ENCODE results near the gene ARCN1.

DNA sequence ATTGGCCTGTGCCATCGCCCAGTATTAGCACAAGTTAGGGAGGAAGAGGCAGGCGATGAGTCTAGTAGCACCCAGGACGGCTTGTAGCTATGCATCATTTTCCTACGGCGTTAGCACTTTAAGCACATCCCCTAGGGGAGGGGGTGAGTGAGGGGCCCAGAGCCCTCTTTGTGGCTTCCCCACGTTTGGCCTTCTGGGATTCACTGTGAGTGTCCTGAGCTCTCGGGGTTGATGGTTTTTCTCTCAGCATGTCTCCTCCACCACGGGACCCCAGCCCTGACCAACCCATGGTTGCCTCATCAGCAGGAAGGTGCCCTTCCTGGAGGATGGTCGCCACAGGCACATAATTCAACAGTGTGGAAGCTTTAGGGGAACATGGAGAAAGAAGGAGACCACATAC, 36.9 kb upstream of the ARCN1 start:
- no peak for TF ChIP-seq FOS (IDR thresholded peaks at IDR 0.05; ENCODE audit: borderline replicate concordance, insufficient read depth, low read length)
- TF ChIP-seq, protein P1, sequence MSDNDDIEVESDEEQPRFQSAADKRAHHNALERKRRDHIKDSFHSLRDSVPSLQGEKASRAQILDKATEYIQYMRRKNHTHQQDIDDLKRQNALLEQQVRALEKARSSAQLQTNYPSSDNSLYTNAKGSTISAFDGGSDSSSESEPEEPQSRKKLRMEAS (IDR thresholded peaks at IDR 0.05; ENCODE audit: insufficient read depth, insufficient read length), result no peak
- TF ChIP-seq, protein P2, sequence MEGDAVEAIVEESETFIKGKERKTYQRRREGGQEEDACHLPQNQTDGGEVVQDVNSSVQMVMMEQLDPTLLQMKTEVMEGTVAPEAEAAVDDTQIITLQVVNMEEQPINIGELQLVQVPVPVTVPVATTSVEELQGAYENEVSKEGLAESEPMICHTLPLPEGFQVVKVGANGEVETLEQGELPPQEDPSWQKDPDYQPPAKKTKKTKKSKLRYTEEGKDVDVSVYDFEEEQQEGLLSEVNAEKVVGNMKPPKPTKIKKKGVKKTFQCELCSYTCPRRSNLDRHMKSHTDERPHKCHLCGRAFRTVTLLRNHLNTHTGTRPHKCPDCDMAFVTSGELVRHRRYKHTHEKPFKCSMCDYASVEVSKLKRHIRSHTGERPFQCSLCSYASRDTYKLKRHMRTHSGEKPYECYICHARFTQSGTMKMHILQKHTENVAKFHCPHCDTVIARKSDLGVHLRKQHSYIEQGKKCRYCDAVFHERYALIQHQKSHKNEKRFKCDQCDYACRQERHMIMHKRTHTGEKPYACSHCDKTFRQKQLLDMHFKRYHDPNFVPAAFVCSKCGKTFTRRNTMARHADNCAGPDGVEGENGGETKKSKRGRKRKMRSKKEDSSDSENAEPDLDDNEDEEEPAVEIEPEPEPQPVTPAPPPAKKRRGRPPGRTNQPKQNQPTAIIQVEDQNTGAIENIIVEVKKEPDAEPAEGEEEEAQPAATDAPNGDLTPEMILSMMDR (IDR thresholded peaks at IDR 0.05; ENCODE audit: extremely low read depth in 1 of 2, insufficient read depth in 1 of 2, low read depth in 1 of 2, low read length in 2 of 2), result no peak

All from endothelial cell of umbilical vein (primary cell).